Measurements from ENCODE around the gene AUH. TPM values are rescaled to one million over a fixed set of nuclear protein-coding genes. Genes with fewer than 3 reads are reported as not detected.

AUH gene
- total RNA-seq, 1 donor from 2014 or later = 24.9 TPM

DNA sequence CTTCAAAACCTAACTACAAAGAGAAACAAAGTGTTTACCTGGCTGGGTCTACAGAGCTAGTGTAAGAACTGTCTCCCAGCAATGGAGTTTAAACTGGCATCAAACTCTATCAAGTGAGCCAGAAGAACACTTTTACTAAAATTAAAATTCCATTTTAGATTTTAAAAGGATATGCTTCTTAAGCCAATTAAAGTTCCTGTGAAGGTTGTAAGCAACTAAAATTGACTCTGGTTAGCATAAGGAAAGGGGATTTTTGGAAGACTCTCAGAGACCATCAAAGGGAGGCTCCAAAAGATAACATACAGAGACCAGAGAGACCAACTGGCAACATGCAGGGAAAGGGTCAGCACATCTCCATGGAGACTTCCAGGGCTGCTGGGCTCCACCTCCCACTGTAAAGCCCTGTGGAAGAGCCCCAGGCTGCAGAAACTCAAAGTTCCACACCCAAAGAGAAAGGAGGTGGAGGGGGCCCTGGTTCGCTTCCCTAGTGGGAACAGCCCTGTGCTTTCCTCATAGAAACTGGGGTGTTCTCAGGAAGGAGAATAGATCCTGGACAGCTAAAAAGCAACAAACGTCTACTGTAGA, 91.7 kb downstream of the AUH start:
- Mint-ChIP-seq H3K36me3 (ENCODE audit: insufficient read depth) (peaks cover 1% of the 10 kb centered on the region), H3K9me3 (ENCODE audit: low read depth) (no peaks in the 10 kb centered on the region), H3K4me3 (ENCODE audit: low read depth) (no peak overlapping the region), H3K4me1 (ENCODE audit: low read depth) (no peaks in the 10 kb centered on the region), H3K27ac (no peak overlapping the region), H3K27me3 (no peaks in the 10 kb centered on the region)
- DNase-seq (ENCODE audit: low spot score, unreplicated experiment) = no peak
- TF ChIP-seq, protein P1, sequence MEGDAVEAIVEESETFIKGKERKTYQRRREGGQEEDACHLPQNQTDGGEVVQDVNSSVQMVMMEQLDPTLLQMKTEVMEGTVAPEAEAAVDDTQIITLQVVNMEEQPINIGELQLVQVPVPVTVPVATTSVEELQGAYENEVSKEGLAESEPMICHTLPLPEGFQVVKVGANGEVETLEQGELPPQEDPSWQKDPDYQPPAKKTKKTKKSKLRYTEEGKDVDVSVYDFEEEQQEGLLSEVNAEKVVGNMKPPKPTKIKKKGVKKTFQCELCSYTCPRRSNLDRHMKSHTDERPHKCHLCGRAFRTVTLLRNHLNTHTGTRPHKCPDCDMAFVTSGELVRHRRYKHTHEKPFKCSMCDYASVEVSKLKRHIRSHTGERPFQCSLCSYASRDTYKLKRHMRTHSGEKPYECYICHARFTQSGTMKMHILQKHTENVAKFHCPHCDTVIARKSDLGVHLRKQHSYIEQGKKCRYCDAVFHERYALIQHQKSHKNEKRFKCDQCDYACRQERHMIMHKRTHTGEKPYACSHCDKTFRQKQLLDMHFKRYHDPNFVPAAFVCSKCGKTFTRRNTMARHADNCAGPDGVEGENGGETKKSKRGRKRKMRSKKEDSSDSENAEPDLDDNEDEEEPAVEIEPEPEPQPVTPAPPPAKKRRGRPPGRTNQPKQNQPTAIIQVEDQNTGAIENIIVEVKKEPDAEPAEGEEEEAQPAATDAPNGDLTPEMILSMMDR (IDR thresholded peaks at IDR 0.05; ENCODE audit: unreplicated experiment) = no peak

DNA sequence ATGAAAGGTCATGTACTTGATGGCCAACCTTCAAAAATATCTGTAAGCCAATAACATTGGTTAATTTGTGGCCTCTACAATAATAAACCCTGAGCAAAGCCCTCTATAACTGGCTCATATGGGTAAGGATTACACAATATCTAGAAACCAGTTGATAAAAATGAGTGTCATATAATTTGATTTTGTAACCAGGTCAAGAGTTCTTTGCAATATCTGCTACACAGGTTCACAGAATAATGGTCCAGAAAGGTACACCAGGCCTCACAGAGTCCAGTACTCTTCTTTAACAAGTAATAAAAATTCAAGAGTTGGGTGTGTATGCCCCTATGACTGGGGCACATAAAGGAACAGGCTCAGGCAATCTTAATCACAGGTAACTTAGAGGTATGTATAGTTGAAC, 95.3 kb downstream of the AUH start:
- Mint-ChIP-seq H3K4me3 (ENCODE audit: low read depth) (no peak overlapping the region), H3K36me3 (ENCODE audit: insufficient read depth) (peaks cover 3% of the 10 kb centered on the region), H3K27me3 (no peaks in the 10 kb centered on the region), H3K4me1 (ENCODE audit: low read depth) (no peaks in the 10 kb centered on the region), H3K9me3 (ENCODE audit: low read depth) (no peaks in the 10 kb centered on the region), H3K27ac (no peak overlapping the region)
- TF ChIP-seq, protein P1 (IDR thresholded peaks at IDR 0.05; ENCODE audit: unreplicated experiment) = no peak
- no peak for DNase-seq (ENCODE audit: low spot score, unreplicated experiment)

DNA sequence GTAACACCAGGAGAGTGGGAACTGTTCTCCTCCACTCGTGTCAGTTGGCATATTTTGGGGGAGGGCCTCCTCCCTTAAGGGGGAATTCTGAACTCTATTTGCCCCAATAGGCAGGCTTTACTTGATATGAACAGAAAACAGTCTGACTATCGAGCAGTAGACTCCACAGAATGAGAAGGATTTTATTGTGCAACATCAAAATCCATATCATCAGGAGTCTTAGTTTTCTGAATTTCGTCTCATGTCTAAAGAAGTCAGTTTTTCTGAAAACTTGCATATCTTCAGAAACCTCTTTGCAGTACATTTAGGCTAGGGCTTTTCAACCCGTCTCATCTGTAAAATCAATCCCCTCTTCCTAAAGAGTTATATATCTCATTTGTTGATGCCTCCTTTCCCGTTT, 96.2 kb downstream of the AUH start:
- Mint-ChIP-seq H3K27me3 (no peaks in the 10 kb centered on the region), H3K9me3 (ENCODE audit: low read depth) (no peaks in the 10 kb centered on the region), H3K27ac (no peak overlapping the region), H3K4me1 (ENCODE audit: low read depth) (no peaks in the 10 kb centered on the region), H3K4me3 (ENCODE audit: low read depth) (no peak overlapping the region), H3K36me3 (ENCODE audit: insufficient read depth) (peaks cover 5% of the 10 kb centered on the region)
- no peak for DNase-seq (ENCODE audit: low spot score, unreplicated experiment)
- TF ChIP-seq, protein P1 (IDR thresholded peaks at IDR 0.05; ENCODE audit: unreplicated experiment) = no peak

DNA sequence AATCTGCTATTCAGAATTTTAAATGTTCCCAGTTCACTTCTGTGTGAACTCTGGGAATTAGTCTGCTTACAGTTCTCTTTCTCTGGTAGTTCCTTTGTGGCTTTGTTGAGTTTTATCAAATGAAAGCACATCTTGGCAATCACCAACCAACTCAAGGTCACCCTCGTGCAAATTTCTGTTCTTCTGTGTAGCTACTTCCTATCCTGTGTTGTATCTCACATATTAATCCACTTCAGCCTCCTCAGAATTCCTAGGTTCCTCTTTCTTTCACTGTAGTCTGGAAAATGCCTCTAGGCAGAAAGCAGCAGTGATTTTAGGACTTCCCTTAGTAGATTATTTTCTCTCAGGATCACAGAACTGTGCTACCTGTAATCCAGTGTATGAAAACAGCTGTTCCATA, 100.3 kb downstream of the AUH start:
- no peak overlapping the region for H3K27ac Mint-ChIP-seq

DNA sequence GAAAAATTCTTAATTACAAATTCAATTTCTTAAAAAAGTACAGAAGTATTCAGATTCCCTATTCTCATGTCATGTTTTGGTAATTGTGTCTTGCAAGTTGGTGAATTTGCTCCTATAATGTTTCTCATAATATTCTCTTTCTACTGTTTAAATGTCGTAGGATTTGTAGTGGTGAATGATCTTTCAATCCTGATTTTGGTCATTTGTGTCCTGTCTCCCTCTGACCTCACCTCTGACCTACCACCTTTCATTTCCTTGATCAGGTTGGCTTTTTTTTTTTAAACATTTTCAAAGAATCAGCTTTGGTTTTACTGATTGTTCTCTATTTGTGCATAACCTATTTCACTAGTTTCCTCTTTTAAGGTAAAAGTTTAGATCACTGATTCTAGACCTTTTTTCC, 102.6 kb downstream of the AUH start:
- peaks cover 2% of the 10 kb centered on the region for H3K36me3 Mint-ChIP-seq (ENCODE audit: insufficient read depth)
- H3K4me1 Mint-ChIP-seq (ENCODE audit: low read depth) = no peaks in the 10 kb centered on the region
- H3K9me3 Mint-ChIP-seq (ENCODE audit: low read depth) = no peaks in the 10 kb centered on the region
- no peak overlapping the region for H3K27ac Mint-ChIP-seq
- TF ChIP-seq, protein P1 (IDR thresholded peaks at IDR 0.05; ENCODE audit: unreplicated experiment) = no peak
- no peaks in the 10 kb centered on the region for H3K27me3 Mint-ChIP-seq
- DNase-seq (ENCODE audit: low spot score, unreplicated experiment) = no peak
- no peak overlapping the region for H3K4me3 Mint-ChIP-seq (ENCODE audit: low read depth)

More for the DNA sequence above, 100.3 kb downstream of the AUH start:
- TF ChIP-seq, protein P1 (IDR thresholded peaks at IDR 0.05; ENCODE audit: unreplicated experiment) = no peak
- H3K9me3 Mint-ChIP-seq (ENCODE audit: low read depth) = no peaks in the 10 kb centered on the region
- no peak overlapping the region for H3K4me3 Mint-ChIP-seq (ENCODE audit: low read depth)
- no peaks in the 10 kb centered on the region for H3K4me1 Mint-ChIP-seq (ENCODE audit: low read depth)
- DNase-seq (ENCODE audit: low spot score, unreplicated experiment) = no peak
- peaks cover 5% of the 10 kb centered on the region for H3K36me3 Mint-ChIP-seq (ENCODE audit: insufficient read depth)
- H3K27me3 Mint-ChIP-seq = no peaks in the 10 kb centered on the region

All from progenitor cell of endocrine pancreas (in vitro differentiated cells).